BJ (cell line): ENCODE measurements around the gene SMARCC2. TPM values are rescaled to one million over a fixed set of nuclear protein-coding genes. Genes with fewer than 3 reads are reported as not detected.

ENCODE experiments used
- CTCF ChIA-PET: fragments of 350-600 bp; formaldehyde crosslinking; extraction: SDS; loops from one replicate; lab custom pipeline; 2021; ENCODE audit warnings: antibody characterized with exemption, inconsistent platforms; lab: Yijun Ruan, JAX
- POLR2A ChIA-PET: fragments of 300-600 bp; sonication (Branson Sonifier 250); formaldehyde crosslinking; extraction: SDS; loops from one replicate; lab custom pipeline; 2021; ENCODE audit warnings: antibody characterized with exemption; lab: Charles Lee
- DNase-seq: peaks from one replicate; pipeline ENCODE4 v3.0.0-alpha.2; 2011; ENCODE audit warnings: low read depth
- H3K27me3 ChIP-seq: 2 replicates; pipeline ENCODE4 v1.6.0; 2011; ENCODE audit warnings: low read length; ENCODE audit not compliant: control insufficient read depth, insufficient read depth
- H3K36me3 ChIP-seq: 2 replicates; pipeline ENCODE4 v1.5.1; 2011; ENCODE audit warnings: low read length; ENCODE audit not compliant: control insufficient read depth, insufficient read depth
- H3K4me3 ChIP-seq: 2 replicates; pipeline ENCODE4 v1.5.1; 2011; ENCODE audit warnings: low read depth, mild to moderate bottlenecking, control low read depth, low read length
- polyA plus RNA-seq: library from polyadenylated mRNA; depleted of rRNA; stranded (reverse); fragments of >200 nt; gene quantifications from 2 replicates; pipeline ENCODE4 v1.2.3, GENCODE V29; 2011
- TF ChIP-seq, protein P1 (sequence below): IDR thresholded peaks from 2 replicates; pipeline ENCODE4 v1.5.1; 2011; ENCODE audit warnings: low read depth, mild to moderate bottlenecking, control low read depth, inconsistent platforms, low read length, moderate library complexity; ENCODE audit not compliant: insufficient read depth

SMARCC2 gene
- polyA plus RNA-seq, 1 experiment: 60.7 TPM

DNA sequence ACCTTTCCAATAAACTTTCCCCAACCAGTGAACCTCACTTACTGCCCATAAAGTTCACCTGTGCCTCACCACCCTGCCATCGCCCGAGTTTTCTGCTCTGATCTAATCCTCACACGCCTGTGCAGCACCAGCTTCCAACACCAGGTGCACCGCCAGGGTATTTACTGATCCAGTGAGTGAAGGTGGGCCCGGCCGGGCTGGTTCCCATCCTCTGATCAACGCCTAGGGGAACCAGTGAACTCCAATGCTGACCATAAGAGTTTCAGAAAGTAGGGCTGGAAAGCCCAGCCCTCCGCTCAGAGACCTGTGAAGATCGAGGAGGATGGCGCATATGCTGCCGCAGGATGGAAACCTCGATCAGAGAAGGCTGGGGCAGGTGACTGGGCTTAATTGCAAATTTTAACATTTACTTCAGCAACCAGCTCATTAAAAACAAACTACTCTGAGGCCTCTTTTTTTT is 37.6 kb downstream of the SMARCC2 start:
- DNase-seq: no peak

DNA sequence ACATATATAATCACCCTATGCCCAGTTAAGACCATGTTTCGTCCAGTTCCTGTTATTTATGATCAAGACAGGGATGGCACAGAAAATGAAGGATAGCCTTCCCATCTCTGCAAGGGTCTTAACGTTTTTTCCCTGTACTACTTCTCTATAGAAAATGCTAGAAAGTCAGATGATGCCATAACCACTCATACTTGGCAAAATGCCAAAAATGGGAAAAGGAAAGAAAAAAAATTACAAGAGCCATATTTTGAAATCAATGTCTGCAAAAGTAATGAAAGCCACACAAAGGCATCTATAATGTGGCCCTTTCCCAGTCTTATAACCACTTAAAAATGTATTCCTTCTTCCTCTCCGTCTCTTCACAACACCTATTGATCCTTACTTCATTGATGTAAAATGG is 38.7 kb downstream of the SMARCC2 start:
- CTCF ChIA-PET: interaction anchor here (2.4 kb wide), 1 partner anchor 12 kb away, joined by 9 read pairs; no protein-coding TSS in a partner anchor

More for the DNA sequence above, 37.6 kb downstream of the SMARCC2 start:
- H3K36me3 ChIP-seq: peaks cover 2% of the 10 kb centered on the region; the same call in 1 of the 2 replicates
- H3K27me3 ChIP-seq: no peaks in the 10 kb centered on the region
- peak overlapping the region; percentile 57 for H3K4me3 ChIP-seq
- TF ChIP-seq, protein P1, sequence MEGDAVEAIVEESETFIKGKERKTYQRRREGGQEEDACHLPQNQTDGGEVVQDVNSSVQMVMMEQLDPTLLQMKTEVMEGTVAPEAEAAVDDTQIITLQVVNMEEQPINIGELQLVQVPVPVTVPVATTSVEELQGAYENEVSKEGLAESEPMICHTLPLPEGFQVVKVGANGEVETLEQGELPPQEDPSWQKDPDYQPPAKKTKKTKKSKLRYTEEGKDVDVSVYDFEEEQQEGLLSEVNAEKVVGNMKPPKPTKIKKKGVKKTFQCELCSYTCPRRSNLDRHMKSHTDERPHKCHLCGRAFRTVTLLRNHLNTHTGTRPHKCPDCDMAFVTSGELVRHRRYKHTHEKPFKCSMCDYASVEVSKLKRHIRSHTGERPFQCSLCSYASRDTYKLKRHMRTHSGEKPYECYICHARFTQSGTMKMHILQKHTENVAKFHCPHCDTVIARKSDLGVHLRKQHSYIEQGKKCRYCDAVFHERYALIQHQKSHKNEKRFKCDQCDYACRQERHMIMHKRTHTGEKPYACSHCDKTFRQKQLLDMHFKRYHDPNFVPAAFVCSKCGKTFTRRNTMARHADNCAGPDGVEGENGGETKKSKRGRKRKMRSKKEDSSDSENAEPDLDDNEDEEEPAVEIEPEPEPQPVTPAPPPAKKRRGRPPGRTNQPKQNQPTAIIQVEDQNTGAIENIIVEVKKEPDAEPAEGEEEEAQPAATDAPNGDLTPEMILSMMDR: peak; percentile 52
- ChIA-PET POLR2A (no interaction called here), CTCF (interaction anchor here (0.9 to 2.4 kb wide), 6 partner anchors 9 to 70 kb away, joined by 3 to 9 read pairs (median 4); partner anchors contain the start of genes ESYT1 and RNF41)

DNA sequence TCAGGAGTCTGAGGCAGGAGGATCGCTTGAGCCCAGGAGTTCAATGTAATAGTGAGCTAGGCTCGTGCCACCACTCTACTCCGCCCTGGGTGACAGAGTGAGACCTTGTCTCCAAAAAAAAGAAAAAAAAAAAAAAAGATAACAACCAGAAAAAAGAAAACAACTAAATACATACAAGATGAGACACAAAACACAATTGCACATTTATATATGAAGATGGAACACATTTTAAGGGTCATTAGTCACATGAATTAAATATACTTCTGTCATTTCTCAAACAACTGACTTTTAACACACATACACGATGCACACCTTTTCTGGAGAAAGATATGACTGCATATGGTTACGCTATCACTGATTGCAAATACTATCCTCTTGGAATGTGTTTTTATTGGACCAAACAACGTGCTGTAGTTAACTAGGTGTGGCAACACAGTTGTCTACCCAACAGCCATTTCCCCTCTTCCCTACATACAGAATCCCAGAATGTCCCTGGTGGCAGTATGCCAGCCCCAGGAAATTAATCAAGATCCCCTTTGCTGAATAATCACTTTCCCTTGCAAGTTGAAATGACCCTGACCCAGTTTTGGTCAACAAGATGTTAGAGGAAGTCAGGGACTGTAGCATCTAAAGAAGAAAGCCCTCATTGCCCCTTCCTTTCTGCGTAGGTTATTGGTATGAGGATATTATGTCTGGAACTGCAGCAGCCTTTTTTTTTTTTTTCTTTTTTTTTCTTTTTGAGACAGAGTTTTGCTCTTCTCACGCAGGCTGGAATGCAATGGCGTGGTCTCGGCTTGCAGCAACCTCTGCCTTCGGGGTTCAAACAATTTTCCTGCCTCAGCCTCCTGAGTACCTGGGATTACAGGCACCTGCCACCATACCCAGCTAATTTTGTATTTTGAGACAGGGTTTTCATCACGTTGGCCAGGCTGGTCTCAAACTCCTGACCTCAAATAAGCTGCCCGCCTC is 42.5 kb downstream of the SMARCC2 start:
- POLR2A ChIA-PET: no interaction called here
- H3K4me3 ChIP-seq: no peak overlapping the region
- peaks cover 18% of the 10 kb centered on the region for H3K36me3 ChIP-seq
- H3K27me3 ChIP-seq: no peaks in the 10 kb centered on the region
- TF ChIP-seq, protein P1: no peak
- CTCF ChIA-PET: interaction anchor here (0.8 to 1.3 kb wide), 2 partner anchors 21 to 27 kb away, joined by 3 to 4 read pairs; no protein-coding TSS in a partner anchor
- no peak for DNase-seq

More for the DNA sequence above, 38.7 kb downstream of the SMARCC2 start:
- Histone ChIP-seq H3K27me3 (no peaks in the 10 kb centered on the region), H3K4me3 (no peak overlapping the region), H3K36me3 (peaks cover 2% of the 10 kb centered on the region; the same call in 1 of the 2 replicates)
- TF ChIP-seq, protein P1: no peak
- POLR2A ChIA-PET: no interaction called here
- no peak for DNase-seq

DNA sequence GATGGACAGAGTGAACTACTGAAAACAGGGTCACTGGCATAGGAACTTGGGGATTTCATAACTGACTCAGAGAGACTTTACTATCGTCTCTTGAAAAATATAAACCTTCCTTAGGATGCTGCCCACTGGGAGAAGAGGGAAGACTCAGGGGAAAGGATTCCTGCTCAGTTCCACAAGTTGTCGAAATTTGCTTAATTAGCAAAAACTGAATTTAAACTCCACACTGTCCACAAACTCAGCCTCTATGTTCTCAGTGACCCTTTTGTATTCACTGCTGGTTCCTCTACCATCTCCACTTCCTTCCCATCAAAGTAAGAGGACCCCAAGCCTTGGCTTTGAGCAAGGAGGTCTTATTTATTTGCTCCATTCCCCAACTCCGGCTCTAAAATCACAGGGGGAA is 44.1 kb downstream of the SMARCC2 start:
- ChIA-PET CTCF (interaction anchor here (4.0 kb wide), 1 partner anchor 19 kb away, joined by 21 read pairs; no protein-coding TSS in a partner anchor), POLR2A (no interaction called here)
- Histone ChIP-seq H3K27me3 (no peaks in the 10 kb centered on the region), H3K36me3 (peaks cover 21% of the 10 kb centered on the region), H3K4me3 (no peak overlapping the region)
- DNase-seq: no peak
- TF ChIP-seq, protein P1: no peak

DNA sequence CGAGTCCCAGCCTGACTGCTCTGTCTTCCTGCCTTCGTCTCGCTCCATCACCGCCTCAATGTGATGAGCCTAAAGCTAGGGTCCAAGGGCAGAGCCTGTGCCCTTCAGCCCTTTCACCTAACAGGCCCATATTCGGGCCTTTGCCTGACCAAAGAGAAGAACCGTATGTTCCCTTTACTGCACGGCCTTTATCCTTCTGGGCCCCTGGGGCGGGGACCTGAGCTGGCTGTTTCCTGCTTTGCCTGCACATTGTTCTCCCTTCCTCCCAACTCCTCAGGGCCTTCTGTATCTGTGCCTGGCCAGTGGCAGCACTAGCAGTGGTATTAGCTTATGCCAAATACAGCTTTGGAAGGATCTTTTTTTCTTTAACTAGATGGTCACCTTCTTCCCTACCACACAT is 45.4 kb downstream of the SMARCC2 start:
- peaks cover 21% of the 10 kb centered on the region for H3K36me3 ChIP-seq
- CTCF ChIA-PET: interaction anchor here (0.9 to 4.0 kb wide), 4 partner anchors 16 to 46 kb away, joined by 3 to 21 read pairs (median 6); partner anchors contain the start of genes ESYT1 and SMARCC2

More for the DNA sequence above, 45.4 kb downstream of the SMARCC2 start:
- no peak for DNase-seq
- POLR2A ChIA-PET: interaction anchor here (0.6 kb wide), 1 partner anchor 24 kb away, joined by 3 read pairs; no protein-coding TSS in a partner anchor
- TF ChIP-seq, protein P1: no peak
- Histone ChIP-seq H3K4me3 (no peak overlapping the region), H3K27me3 (no peaks in the 10 kb centered on the region)
